GM12878 (cell line): ENCODE data around the gene LPCAT3. TPM values are rescaled to one million over a fixed set of nuclear protein-coding genes. Genes with fewer than 3 reads are reported as not detected.
A peak's percentile ranks its signal among the peaks of the same experiment; 100 is the strongest.

Source experiments
- ATAC-seq: fragments of 200-7000 bp; cut with Tn5 transposase; 3 replicates; pipeline ENCODE4 v1.9.1; 2020; ENCODE audit warnings: mild to moderate bottlenecking, moderate library complexity
- BruUV-seq: library from RNA; stranded (reverse); fragments of 400-500 nt; replicated peaks from 2 replicates; lab custom pipeline; 2021; lab: Mats Ljungman, UMichigan
- CTCF ChIA-PET: fragments of 300-600 bp; sonication (Branson Sonifier 250); formaldehyde crosslinking; extraction: SDS; loops from one replicate; lab custom pipeline; 2021; ENCODE audit warnings: inconsistent platforms; lab: Yijun Ruan, JAX
- POLR2A ChIA-PET: fragments of 350-600 bp; formaldehyde crosslinking; extraction: SDS; loops from one replicate; lab custom pipeline; 2021; ENCODE audit warnings: inconsistent platforms; lab: Charles Lee
- RAD21 ChIA-PET: fragments of 300-600 bp; sonication (Branson Sonifier 250); formaldehyde crosslinking; loops from one replicate; lab custom pipeline; 2023; ENCODE audit warnings: antibody characterized with exemption; ENCODE audit not compliant: unreplicated experiment; lab: Charles Lee
- SMC1A ChIA-PET: fragments of 300-600 bp; sonication (Branson Sonifier 250); formaldehyde crosslinking; loops from one replicate; lab custom pipeline; 2023; ENCODE audit not compliant: unreplicated experiment, uncharacterized antibody; lab: Charles Lee
- DNase-seq: peaks from one replicate; pipeline ENCODE4 v3.0.0-alpha.2; 2011; ENCODE audit warnings: low read depth, low spot score
- FAIRE-seq: peaks from 3 replicates; lab custom pipeline; 2011; peaks lifted over from hg19 to GRCh38; lab: Jason Lieb, UNC
- H2AFZ ChIP-seq: 2 replicates; pipeline ENCODE4 v1.6.0; 2011; ENCODE audit warnings: low read depth, low read length, control low read depth; ENCODE audit not compliant: control insufficient read depth
- H3K27ac ChIP-seq: 2 replicates; pipeline ENCODE4 v1.5.1; 2011; ENCODE audit warnings: control low read depth; ENCODE audit not compliant: control insufficient read depth, insufficient read depth
- H3K27me3 ChIP-seq, 2 experiments: replicated peaks in 1 of 2; 2 replicates each; pipeline versions ENCODE4 v1.6.0 to v1.6.1; 2011; ENCODE audit warnings: low read length in 1 of 2; ENCODE audit not compliant: control insufficient read depth in 2 of 2, insufficient read depth in 2 of 2
- H3K36me3 ChIP-seq, 2 experiments: 2 replicates each; pipeline ENCODE4 v1.5.1; 2011; ENCODE audit warnings: low read length in 1 of 2; ENCODE audit not compliant: control insufficient read depth in 2 of 2, insufficient read depth in 2 of 2
- H3K4me1 ChIP-seq: 2 replicates; pipeline ENCODE4 v1.6.1; 2011; ENCODE audit warnings: mild to moderate bottlenecking, low read length, moderate library complexity, mixed read lengths; ENCODE audit not compliant: control insufficient read depth, insufficient read depth
- H3K4me2 ChIP-seq: 2 replicates; pipeline ENCODE4 v1.6.0; 2011; ENCODE audit warnings: control low read depth; ENCODE audit not compliant: control insufficient read depth, insufficient read depth
- H3K4me3 ChIP-seq: fragments of 200-600 bp; sonication (generic); 2 replicates; pipeline ENCODE4 v1.5.1; 2016
- H3K79me2 ChIP-seq: 2 replicates; pipeline ENCODE4 v1.6.0; 2011; ENCODE audit warnings: low read length; ENCODE audit not compliant: control insufficient read depth, insufficient read depth
- H3K9ac ChIP-seq: 2 replicates; pipeline ENCODE4 v1.8.0; 2011; ENCODE audit warnings: low read length, control low read depth, mixed read lengths; ENCODE audit not compliant: control insufficient read depth, insufficient read depth
- H3K9me3 ChIP-seq: replicated peaks from 3 replicates; pipeline ENCODE4 v1.5.1; 2011; ENCODE audit warnings: mild to moderate bottlenecking, low read length; ENCODE audit not compliant: control insufficient read depth, insufficient read depth
- H4K20me1 ChIP-seq: 2 replicates; pipeline ENCODE4 v1.6.0; 2011; ENCODE audit not compliant: control insufficient read depth, insufficient read depth
- BCLAF1 ChIP-seq: fragments of 450-650 bp; IDR thresholded peaks from 2 replicates; pipeline ENCODE4 v1.6.1; 2017; ENCODE audit warnings: antibody characterized with exemption, mild to moderate bottlenecking, moderate library complexity
- BRCA1 ChIP-seq: IDR thresholded peaks from 2 replicates; pipeline ENCODE4 v1.6.1; 2011; ENCODE audit warnings: low read depth, low read length, improper control_type of control experiment
- CHD4 ChIP-seq: fragments of 200-600 bp; sonication (generic); IDR thresholded peaks from 2 replicates; pipeline ENCODE4 v1.6.1; 2016; ENCODE audit warnings: mild to moderate bottlenecking
- JUNB ChIP-seq: IDR thresholded peaks from 2 replicates; pipeline ENCODE4 v1.6.1; 2016; ENCODE audit warnings: antibody characterized with exemption, mild to moderate bottlenecking
- KLF5 ChIP-seq: fragments of 450-650 bp; IDR thresholded peaks from 2 replicates; pipeline ENCODE4 v1.6.1; 2014; ENCODE audit warnings: mild to moderate bottlenecking; ENCODE audit not compliant: partially characterized antibody
- NRF1 ChIP-seq: conservative IDR thresholded peaks from 2 replicates; pipeline ENCODE4 v1.6.1; 2011; ENCODE audit warnings: mild to moderate bottlenecking, low read depth, low read length, improper control_type of control experiment
- SP1 ChIP-seq: IDR thresholded peaks from one replicate; pipeline ENCODE4 v1.6.1; 2011; ENCODE audit warnings: low read depth, low read length
- TCF7 ChIP-seq: IDR thresholded peaks from 2 replicates; pipeline ENCODE4 v1.6.1; 2014; ENCODE audit warnings: antibody characterized with exemption, borderline replicate concordance
- ZNF384 ChIP-seq: IDR thresholded peaks from 2 replicates; pipeline ENCODE4 v1.6.1; 2012; ENCODE audit warnings: low read depth, mild to moderate bottlenecking, low read length, improper control_type of control experiment, borderline replicate concordance
- ZNF687 ChIP-seq: fragments of 450-650 bp; IDR thresholded peaks from 2 replicates; pipeline ENCODE4 v1.6.1; 2017; ENCODE audit warnings: mild to moderate bottlenecking, moderate library complexity
- WGBS: methylation state at CpG from one replicate; pipeline ENCODE4 v1.1.6; 2016; ENCODE audit warnings: low lambda C conversion rate; ENCODE audit not compliant: insufficient replicate concordance, insufficient coverage; ENCODE audit errors: missing lambda C conversion rate; 5-methylcytosine and 5-hydroxymethylcytosine counted together
- in situ Hi-C: fragments of 300-500 bp; cut with MboI; formaldehyde crosslinking; loops from 9 replicates; pipeline ENCODE4 v1.14.3; 2018; ENCODE audit warnings: mixed read lengths
- intact Hi-C: fragments of 100-400 bp; cut with micrococcal nuclease; formaldehyde crosslinking; loops from one replicate; pipeline ENCODE4 v1.14.2; 2022; ENCODE audit not compliant: unreplicated experiment
- polyA plus RNA-seq, 11 experiments: library from polyadenylated mRNA; depleted of rRNA in 4 of 11; unstranded in 6 of 11; stranded (reverse) in 5 of 11; fragments of >200 nt; fragmentation: Nextera tagmentation in 4 of 11; fragmentation: Illumina TruSeq in 1 of 11; extraction: Ambion mirVana in 4 of 11; extraction: Trizol in 1 of 11; gene quantifications; 1 replicate in 1 of 11; 2 replicates in 10 of 11; pipeline versions ENCODE4 v1.2.1 to v1.2.3, GENCODE V29; 2011 to 2016; ENCODE audit warnings: inconsistent platforms in 2 of 11, missing spikeins in 2 of 11, low read depth in 1 of 11
- total RNA-seq, 4 experiments: library from RNA; depleted of rRNA in 3 of 4; stranded (reverse); fragments of >200 nt in 3 of 4; fragmentation: Illumina TruSeq in 1 of 4; extraction: Trizol in 1 of 4; gene quantifications; 2 replicates each; pipeline versions ENCODE4 v1.2.1 to v1.2.3, GENCODE V29; 2013 to 2021

Gene LPCAT3
- total and polyA plus RNA-seq, 10 of the 15 experiments (the other 5 are each of a cell fraction or from before 2014, with no cell fraction given) = 2.6 to 48.3 (median 23.0) TPM

- 84% methylated on average over 7 of the region's 7 CpGs for WGBS
- CTCF ChIA-PET = interaction anchor here (1.2 to 1.4 kb wide), 2 partner anchors 110 to 131 kb away, joined by 3 to 5 read pairs; no protein-coding TSS in a partner anchor
- no peak for FAIRE-seq
These were observed 35.7 kb downstream of the LPCAT3 start for GRCh38 chr12:6982532-6982931.

GRCh38 chr12:6981152-6982052 is 36.9 kb downstream of the LPCAT3 start:
- BruUV-seq = TSS peak; percentile 53
- no peaks in the 10 kb centered on the region for H3K9me3 ChIP-seq
- H3K4me2 ChIP-seq = no peak overlapping the region
- H3K9ac ChIP-seq = no peak overlapping the region
- no peak for FAIRE-seq
- H3K4me1 ChIP-seq = no peaks in the 10 kb centered on the region
- H3K27me3 ChIP-seq = no peaks in the 10 kb centered on the region
- ATAC-seq = no peak
- H2AFZ ChIP-seq = no peak overlapping the region
- 96% methylated on average over 8 of the region's 10 CpGs for WGBS
- ChIA-PET SMC1A (no interaction called here), RAD21 (no interaction called here), POLR2A (no interaction called here), CTCF (no interaction called here)
- intact Hi-C loops = no loop called here
- DNase-seq = no peak
- peaks cover 16 to 36% of the 10 kb centered on the region in 2 experiments for H3K36me3 ChIP-seq
- in situ Hi-C loops = no loop called here
- H3K79me2 ChIP-seq = no peaks in the 10 kb centered on the region
- no peak overlapping the region for H3K27ac ChIP-seq
- no peak overlapping the region for H3K4me3 ChIP-seq
- no peaks in the 10 kb centered on the region for H4K20me1 ChIP-seq
- TF ChIP-seq ZNF384 = no peak
- no peak for TF ChIP-seq ZNF687
- TF ChIP-seq BCLAF1 = no peak
- no peak for TF ChIP-seq SP1
- TF ChIP-seq BRCA1 = no peak
- no peak for TF ChIP-seq JUNB

More at GRCh38 chr12:6982532-6982931, 35.7 kb downstream of the LPCAT3 start:
- intact Hi-C loops = no loop called here
- ChIA-PET POLR2A (interaction anchor here (0.6 kb wide), 1 partner anchor 258 kb away, joined by 4 read pairs; no protein-coding TSS in a partner anchor), RAD21 (no interaction called here), SMC1A (interaction anchor here (1.5 to 2.1 kb wide), 2 partner anchors 30 to 131 kb away, joined by 3 to 5 read pairs; no protein-coding TSS in a partner anchor)
- in situ Hi-C loops = no loop called here
- Histone ChIP-seq H4K20me1 (no peaks in the 10 kb centered on the region), H2AFZ (no peak overlapping the region), H3K4me2 (no peak overlapping the region), H3K9ac (no peak overlapping the region), H3K27ac (no peak overlapping the region), H3K36me3 (peaks cover 9 to 26% of the 10 kb centered on the region in 2 experiments), H3K79me2 (no peaks in the 10 kb centered on the region), H3K27me3 (no peaks in the 10 kb centered on the region), H3K4me3 (no peak overlapping the region), H3K9me3 (no peaks in the 10 kb centered on the region), H3K4me1 (no peaks in the 10 kb centered on the region)
- BruUV-seq = no TSS peak
- DNase-seq = no peak
- TF ChIP-seq TCF7 (no peak), NRF1 (no peak), KLF5 (no peak), CHD4 (no peak)
- no peak for ATAC-seq
